SH-SY5Y (cell line): ENCODE results near the gene ARHGAP20.

Source experiments
- GATA2 ChIP-seq: IDR thresholded peaks from 2 replicates; pipeline ENCODE4 v1.6.1; 2011; ENCODE audit warnings: mild to moderate bottlenecking, low read depth, low read length
- GATA3 ChIP-seq: IDR thresholded peaks from 2 replicates; pipeline ENCODE4 v1.6.1; 2011; ENCODE audit warnings: low read depth, mild to moderate bottlenecking, low read length, moderate library complexity

GRCh38 chr11:110571081-110571720, 141.0 kb downstream of the ARHGAP20 start:
- TF ChIP-seq GATA2, result no peak
- no peak for TF ChIP-seq GATA3
